Suppressor macrophage treated with lipopolysaccharide for 1 hour (primary cell): ENCODE data around the gene MYCBPAP.
A peak's percentile ranks its signal among the peaks of the same experiment; 100 is the strongest.

Experiments used
- DNase-seq, 3 donors: peaks; one replicate each; pipeline ENCODE4 v3.0.0-alpha.2; 2020 to 2022

Gene MYCBPAP

GRCh38 chr17:50537721-50538548 is 29.7 kb downstream of the MYCBPAP start:
- no peak for DNase-seq

DNA sequence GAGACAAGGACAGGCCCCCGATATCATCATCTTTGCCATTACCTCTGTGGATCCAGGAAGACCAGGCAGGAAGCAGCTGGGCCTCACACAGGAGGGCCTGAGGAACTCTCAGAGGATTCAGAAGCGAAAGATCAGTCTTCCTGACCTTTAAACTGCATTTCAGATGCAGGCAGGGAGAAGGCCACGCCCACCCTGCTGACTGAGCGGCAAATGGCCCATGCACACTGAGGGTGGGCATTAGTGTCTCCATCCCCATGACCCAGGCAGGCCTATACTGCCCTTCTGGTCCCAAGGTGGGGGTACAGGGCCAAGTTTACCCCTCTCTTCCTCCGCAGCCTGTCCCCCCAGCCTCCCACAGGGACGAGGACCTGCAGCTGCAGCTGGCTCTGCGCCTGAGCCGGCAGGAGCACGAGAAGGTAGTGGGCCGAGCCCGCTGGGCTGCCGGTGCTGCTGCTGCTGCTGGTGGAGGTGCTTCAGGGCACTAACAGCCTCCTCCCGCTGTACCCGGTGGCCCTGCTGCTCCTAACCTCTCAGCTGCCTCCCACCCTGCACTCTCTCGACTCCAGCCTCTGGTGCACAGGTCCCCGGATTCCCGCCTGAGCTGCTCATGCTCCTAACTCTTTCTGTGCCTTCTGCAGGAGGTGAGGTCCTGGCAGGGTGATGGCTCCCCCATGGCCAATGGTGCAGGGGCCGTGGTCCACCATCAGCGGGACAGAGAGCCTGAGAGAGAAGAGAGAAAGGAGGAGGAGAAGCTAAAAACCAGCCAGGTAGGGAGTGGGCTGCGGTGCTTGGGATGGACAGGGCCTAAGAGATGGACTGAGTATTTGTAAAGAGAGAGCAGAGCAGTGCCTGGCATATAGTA is 30.5 kb downstream of the MYCBPAP start:
- DNase-seq, result no peak

DNA sequence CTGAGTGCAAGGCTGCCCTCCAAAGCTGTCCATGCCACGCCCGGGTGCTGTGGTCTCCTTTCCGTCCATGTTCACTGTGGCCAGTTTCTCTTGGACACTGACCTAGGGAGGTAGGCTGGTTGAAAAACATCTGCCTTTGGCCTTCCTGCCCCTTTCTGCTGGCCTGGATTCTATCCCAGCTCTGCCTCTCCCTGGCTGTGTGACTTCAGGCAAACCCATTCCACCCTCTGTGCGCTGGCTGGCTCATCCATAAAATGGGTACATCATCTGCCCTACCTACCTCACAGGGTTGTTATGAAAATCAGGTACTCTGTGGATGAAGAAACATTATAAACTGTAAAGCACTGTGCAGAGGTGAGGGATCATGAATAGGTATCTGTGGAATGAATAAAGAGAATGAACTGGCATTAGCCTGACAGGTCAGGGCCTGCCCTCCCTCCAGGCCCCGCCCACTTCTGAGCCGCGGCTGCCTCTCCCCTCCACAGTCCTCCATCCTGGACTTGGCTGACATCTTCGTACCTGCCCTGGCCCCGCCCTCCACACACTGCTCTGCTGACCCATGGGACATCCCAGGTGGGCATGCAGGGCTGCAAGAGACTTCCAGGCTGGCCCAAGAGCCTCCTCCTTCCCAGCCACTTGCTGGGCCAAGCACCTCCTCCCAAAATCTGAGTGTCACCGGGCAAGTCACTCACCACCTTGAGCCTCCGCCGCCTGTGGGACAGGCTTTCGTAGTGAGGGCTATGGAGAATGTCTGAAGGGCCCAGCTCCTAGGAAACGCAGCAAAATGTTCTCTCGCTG is 31.7 kb downstream of the MYCBPAP start:
- DNase-seq, result no peak

DNA sequence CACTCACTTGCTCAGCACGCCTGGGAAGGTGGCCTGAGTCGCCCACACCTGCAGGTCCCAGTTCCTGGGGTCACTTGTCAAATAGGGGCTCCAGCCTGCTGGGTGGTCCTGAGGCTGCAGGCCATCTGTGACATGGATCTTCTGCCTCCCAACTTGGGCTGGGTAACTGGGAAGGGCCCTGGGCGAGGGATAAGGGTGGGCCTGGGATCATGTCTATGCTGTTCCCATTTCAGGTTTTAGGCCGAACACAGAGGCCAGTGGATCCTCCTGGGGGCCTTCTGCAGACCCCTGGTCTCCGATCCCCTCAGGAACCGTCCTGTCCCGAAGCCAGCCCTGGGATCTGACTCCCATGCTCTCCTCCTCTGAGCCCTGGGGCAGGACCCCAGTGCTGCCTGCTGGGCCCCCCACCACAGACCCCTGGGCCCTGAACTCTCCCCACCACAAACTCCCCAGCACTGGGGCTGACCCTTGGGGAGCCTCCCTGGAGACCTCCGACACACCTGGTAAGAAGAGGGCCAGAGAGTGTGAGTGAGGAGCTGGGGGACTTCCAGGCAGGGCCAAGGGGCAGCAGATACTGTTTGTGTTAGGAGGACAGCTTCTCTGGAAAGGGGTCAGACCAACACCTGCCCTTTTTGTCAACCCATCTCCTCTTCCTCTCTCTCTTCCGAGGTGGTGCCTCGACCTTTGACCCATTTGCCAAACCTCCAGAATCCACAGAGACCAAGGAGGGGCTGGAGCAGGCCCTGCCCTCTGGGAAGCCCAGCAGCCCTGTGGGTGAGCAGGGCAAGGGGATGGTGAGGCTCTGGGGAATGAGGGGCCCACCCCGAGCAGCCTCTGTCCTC is 32.5 kb downstream of the MYCBPAP start:
- DNase-seq, result no peak

DNA sequence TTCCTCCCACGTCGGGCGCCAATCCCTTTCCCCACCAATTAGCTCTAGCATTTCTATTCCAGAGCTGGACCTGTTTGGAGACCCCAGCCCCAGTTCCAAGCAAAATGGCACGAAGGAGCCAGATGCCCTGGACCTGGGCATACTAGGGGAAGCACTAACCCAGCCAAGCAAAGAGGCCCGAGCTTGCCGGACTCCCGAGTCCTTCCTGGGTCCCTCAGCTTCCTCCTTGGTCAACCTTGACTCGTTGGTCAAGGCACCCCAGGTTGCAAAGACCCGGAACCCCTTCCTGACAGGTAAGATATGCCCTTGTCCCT is 33.1 kb downstream of the MYCBPAP start:
- no peak for DNase-seq

GRCh38 chr17:50541716-50542688 is 33.8 kb downstream of the MYCBPAP start:
- peak; percentile 91 to 98 (median 96) for DNase-seq

DNA sequence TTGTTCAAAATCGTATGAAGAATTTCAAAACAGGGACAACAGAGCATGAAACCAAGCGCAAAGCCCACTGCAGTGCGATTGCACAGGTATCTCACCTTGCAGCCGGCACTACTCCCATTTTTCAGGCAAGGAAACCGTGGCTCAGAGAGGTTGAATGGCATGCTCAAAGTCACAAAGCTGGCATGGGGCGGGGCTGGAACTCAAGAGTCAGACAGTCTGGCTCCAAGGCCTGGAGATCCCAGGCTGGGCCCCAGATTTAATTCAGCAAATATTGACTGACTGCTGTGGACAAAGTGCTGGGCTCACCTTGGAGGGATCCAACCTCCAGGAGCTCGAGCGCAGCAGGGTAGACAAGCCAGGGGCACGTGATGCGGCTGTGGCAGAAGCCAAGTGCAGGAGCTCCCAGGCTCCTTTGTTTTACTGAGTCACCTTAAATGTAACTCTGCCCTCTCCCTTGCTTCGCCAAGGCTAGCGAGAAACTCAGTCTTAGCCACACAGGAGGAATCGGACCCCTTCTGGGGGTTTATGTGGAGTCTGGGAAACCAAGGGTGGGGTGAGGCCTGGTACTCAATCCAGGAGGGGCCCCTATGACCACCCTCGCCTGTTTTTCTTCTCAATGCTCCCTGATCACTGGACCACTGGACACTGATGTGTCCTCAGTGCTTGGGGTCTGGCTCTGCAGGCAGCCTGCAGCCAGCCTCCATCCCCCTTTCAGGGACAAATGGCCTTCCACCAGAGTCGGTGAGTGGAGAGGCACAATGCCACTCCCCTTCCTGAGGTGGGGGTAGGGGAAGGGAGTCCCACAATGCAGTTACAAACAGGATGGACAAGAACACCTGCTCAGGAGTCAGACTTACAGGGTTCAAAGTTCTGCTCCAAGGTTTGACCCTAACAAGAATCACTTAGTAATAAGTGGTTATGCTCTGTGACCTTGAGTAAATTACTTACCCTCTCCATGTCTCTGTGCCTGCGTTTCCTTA is 34.8 kb downstream of the MYCBPAP start:
- DNase-seq, result no peak

DNA sequence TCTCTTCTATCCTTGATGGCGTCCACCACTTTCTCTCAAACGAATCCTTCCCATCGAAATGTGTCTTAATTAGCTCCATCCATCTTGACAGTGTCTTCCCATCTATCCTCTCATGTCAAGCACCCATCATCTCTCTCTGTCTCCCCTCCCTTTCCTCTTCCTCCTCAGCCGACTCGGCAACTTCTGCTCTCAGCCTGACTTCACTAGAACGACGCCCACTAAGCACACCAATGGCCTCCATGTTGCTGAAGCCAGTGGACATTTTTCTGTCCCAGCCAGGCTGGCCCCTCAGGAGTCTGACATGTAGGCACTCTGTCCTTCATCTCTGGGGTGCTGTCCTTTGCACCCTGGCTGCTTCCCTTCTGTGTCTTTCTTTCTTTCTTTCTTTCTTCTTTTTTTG is 36.3 kb downstream of the MYCBPAP start:
- peak; percentile 31 to 49 (median 41) for DNase-seq

GRCh38 chr17:50545311-50545710 is 37.1 kb downstream of the MYCBPAP start:
- no peak for DNase-seq

DNA sequence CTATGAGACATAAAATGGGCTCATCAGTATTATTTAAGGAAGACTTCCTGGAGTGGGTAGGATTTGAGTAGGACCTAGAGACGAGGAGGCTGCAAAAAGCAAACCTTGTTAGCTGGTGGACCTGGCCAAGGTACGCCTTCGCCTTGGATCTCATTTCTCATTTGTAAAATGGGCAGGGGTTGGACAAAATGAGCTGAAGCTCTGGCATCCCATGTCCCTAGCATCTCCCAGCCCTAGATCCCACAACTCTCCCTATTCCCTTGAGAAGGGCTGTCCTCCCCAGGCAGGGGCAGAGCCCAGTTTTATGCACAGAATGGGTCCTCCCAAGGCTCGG is 38.4 kb downstream of the MYCBPAP start:
- no peak for DNase-seq

GRCh38 chr17:50547035-50547735 is 38.9 kb downstream of the MYCBPAP start, which contains the start of gene SPATA20:
Gene SPATA20 (plus strand): TSS chr17:50547174. CDS start chr17:50547209, 35 bp downstream.
- DNase-seq, result peak; percentile 95 to 97 (median 96)

DNA sequence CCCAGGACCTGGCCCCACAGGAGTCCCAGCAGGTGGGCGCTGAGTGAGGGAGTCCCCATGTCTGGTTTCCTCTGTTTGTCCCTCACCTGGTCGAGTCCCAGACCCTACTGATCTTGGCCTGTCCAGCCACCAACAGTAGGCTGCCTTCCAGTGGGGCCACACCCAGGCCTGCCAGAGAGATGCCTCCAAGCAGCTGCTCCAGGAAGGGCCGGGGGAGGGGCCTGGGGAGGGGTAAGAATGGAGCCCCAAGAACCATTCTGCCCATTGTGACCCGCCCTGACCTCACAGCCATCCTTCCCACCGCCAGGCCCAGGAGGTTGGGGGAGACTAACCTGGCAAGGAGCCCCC is 39.5 kb downstream of the MYCBPAP start:
- no peak for DNase-seq

- DNase-seq, result no peak
Measured at GRCh38 chr17:50548831-50549230, 40.6 kb downstream of the MYCBPAP start.

- DNase-seq, result no peak
Measured at GRCh38 chr17:50549256-50549941, 41.2 kb downstream of the MYCBPAP start.

DNA sequence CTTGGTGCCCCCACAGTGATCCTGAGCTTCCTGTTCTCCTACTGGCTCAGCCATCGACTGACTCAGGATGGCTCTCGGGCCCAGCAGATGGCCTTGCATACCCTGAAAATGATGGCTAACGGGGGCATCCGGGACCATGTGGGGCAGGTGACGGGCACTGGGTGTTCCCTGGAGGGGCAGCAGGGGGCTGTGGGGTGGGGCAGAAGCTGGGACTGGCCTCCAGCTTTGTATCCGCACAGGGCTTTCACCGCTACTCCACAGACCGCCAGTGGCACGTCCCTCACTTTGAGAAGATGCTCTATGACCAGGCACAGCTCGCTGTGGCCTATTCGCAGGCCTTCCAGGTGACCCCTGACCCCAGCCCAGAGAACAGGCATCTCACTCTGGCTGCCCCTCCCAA is 41.7 kb downstream of the MYCBPAP start:
- no peak for DNase-seq

GRCh38 chr17:50550661-50551432 is 42.6 kb downstream of the MYCBPAP start:
- peak; percentile 78 to 84 (median 78) for DNase-seq

GRCh38 chr17:50551433-50551815 is 43.2 kb downstream of the MYCBPAP start:
- no peak for DNase-seq

DNA sequence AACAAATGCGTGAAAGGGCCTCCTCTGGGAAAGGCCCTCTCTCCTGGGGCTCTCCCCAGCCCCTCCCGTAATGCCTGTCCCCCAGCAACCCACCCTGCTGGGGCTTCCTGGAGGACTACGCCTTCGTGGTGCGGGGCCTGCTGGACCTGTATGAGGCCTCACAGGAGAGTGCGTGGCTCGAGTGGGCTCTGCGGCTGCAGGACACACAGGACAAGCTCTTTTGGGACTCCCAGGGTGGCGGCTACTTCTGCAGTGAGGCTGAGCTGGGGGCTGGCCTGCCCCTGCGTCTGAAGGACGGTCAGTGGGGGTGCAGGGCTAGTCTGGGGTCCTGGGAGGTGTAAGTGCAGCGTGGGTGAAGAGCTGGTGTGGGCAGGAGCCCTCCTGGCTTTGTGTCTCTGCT is 43.6 kb downstream of the MYCBPAP start:
- DNase-seq, result no peak
